Spinal cord (tissue), 10 donors: ENCODE data around the gene GAS5. TPM values are rescaled to one million over a fixed set of nuclear protein-coding genes. Genes with fewer than 3 reads are reported as not detected.
"Not testable (repeated sequence)": the region's sequence is repeated elsewhere in the genome, so short reads cannot be mapped to it uniquely, and the experiment has no call there.

Source experiments
- DNase-seq, 6 donors: peaks; one replicate each; pipeline versions ENCODE4 v3.0.0 to v3.0.0-alpha.2; 2013 to 2015; ENCODE audit warnings: low spot score in 6 of 6, low read depth in 4 of 6
- H3K27ac ChIP-seq: one replicate; pipeline ENCODE4 v1.5.1; 2013; ENCODE audit warnings: low read depth, low read length, control low read depth
- H3K27me3 ChIP-seq: one replicate; pipeline ENCODE4 v1.6.1; 2013; ENCODE audit warnings: low read length; ENCODE audit not compliant: control insufficient read depth, insufficient read depth
- H3K36me3 ChIP-seq: one replicate; pipeline ENCODE4 v1.6.1; 2013; ENCODE audit warnings: low read length; ENCODE audit not compliant: control insufficient read depth, insufficient read depth
- H3K4me1 ChIP-seq: one replicate; pipeline ENCODE4 v1.6.1; 2013; ENCODE audit warnings: low read length; ENCODE audit not compliant: control insufficient read depth, insufficient read depth
- H3K4me3 ChIP-seq: one replicate; pipeline ENCODE4 v1.5.1; 2013; ENCODE audit warnings: low read depth, low read length, control low read depth
- H3K9me3 ChIP-seq: one replicate; pipeline ENCODE4 v1.6.1; 2013; ENCODE audit warnings: low read length; ENCODE audit not compliant: control insufficient read depth, insufficient read depth
- WGBS: methylation state at CpG from one replicate; pipeline ENCODE4 v1.1.5; 2013; ENCODE audit warnings: missing lambda C conversion rate; ENCODE audit not compliant: insufficient coverage; 5-methylcytosine and 5-hydroxymethylcytosine counted together
- polyA plus RNA-seq, 2 donors: library from polyadenylated mRNA; unstranded; fragments of 120-200 nt; gene quantifications; one replicate each; pipeline ENCODE4 v1.2.1, GENCODE V29; 2013; ENCODE audit not compliant: insufficient read length in 2 of 2
- total RNA-seq, 2 donors: library from RNA; depleted of rRNA in 1 of 2; stranded (reverse); fragments of 120-200 nt in 1 of 2; fragments of >200 nt in 1 of 2; gene quantifications; one replicate each; pipeline versions ENCODE4 v1.2.3 to v1.2.4, GENCODE V29; 2013 to 2014
- donor health status: healthy.

GAS5 gene
- total and polyA plus RNA-seq, 4 donors = 230 to 417 (median 300) TPM

DNA sequence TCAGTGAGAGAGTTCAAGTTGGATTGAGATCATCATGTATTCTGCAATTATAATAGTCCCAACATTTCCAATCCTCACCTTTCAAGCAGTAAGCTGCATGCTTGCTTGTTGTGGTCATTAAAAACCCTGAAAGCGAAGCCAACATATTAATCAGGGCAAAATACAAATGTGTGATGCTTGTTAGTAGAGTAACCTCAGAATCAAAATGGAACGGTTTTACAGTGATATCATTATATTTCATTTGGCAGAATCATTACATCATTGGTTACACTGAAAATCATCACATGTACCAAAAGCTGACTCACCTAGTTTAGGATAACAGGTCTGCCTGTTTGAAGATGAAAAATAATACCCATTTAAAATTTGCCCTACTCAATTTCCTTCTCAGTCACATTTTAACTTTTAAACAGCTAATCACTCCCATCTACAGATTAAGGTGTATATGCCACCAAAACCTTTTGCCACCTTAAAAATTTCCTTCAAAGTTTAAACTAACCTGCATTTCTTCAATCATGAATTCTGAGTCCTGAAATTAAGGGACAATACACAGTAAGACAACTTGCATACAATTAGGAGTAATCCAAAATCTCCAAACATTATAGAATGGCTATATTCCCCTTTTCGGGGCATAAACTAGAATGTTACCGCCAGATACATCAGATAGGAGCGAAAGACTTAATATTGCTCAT lies 3.5 kb downstream of the GAS5 start:
- Histone ChIP-seq H3K27ac (no peak overlapping the region), H3K27me3 (no peaks in the 10 kb centered on the region), H3K4me3 (no peak overlapping the region), H3K36me3 (peaks cover 25% of the 10 kb centered on the region), H3K9me3 (no peaks in the 10 kb centered on the region), H3K4me1 (peaks cover 11% of the 10 kb centered on the region)
- DNase-seq = no peak
- WGBS = 95% methylated on average over 3 of the region's 5 CpGs

DNA sequence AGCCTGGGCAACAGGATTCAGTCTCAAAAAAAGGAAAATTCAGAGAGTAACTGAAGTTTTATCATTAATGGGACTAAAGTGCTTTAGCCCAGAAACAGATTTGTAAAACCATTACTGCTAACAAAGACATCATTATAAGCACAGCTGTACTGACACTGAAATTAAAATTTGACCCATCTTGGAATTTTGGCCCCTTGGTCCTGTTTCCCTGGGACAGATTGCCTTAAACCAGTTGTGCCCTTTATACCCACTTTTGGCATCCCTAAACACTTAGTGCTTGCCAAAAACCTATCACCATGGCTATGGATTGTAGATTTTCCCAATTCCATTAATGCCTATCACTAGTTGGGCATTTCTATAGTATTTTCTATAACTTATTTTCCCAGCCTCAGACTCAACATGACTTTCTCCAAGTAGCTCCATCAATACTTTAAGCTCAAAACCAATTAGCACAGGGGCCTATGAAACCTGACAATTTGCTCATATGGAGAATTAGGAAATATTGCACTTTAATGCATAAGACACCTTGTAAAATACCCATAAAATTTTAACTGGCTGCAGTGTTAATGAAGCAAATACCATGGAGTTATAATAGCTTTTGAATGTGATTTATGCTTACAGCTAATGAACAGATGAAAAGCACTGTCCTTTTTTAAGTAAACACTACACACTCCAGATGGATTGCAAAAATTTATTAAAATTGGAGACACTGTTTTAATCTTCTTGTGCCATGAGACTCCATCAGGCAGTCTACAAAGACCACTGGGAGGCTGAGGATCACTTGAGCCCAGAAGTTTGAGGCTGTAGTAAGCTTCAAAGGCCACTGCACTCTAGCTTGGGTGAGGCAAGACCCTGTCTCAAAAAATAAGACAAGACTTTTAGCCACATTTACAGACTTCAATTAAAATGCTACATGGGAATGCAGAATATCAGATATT lies 4.3 kb downstream of the GAS5 start:
- Histone ChIP-seq H3K4me1 (peaks cover 11% of the 10 kb centered on the region), H3K27me3 (no peaks in the 10 kb centered on the region), H3K27ac (no peak overlapping the region), H3K9me3 (no peaks in the 10 kb centered on the region), H3K36me3 (peaks cover 29% of the 10 kb centered on the region), H3K4me3 (no peak overlapping the region)
- no peak for DNase-seq

DNA sequence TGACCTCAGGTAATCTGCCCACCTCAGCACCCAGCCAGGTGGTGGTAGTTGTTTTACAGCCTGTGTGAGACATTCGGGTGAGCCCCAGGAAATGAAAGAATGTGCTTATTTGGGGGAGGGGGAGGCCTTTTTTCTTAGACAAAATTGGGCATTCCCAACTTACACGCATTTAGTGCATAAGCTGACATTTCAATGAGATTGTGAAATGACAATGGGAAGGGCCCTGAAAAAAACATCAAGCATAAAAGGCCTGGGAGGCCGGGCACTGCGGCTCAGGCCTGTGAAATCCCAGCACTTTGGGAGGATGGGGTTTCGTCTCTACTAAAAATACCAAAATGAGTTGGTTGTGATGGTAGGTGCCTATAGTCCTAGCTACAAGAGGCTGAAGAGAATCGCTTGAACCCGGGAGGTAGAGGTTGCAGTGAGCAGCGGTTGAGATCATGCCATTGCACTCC lies 5.0 kb downstream of the GAS5 start:
- Histone ChIP-seq H3K4me3 (no peak overlapping the region), H3K9me3 (no peaks in the 10 kb centered on the region), H3K36me3 (peaks cover 29% of the 10 kb centered on the region), H3K27ac (no peak overlapping the region), H3K27me3 (no peaks in the 10 kb centered on the region), H3K4me1 (peaks cover 11% of the 10 kb centered on the region)
- DNase-seq = no peak
- WGBS = 72% methylated on average over 3 of the region's 8 CpGs

GRCh38 chr1:173862146-173862768 lies 5.5 kb downstream of the GAS5 start:
- peaks cover 29% of the 10 kb centered on the region for H3K36me3 ChIP-seq
- not testable (repeated sequence) for H3K4me3 ChIP-seq, H3K4me1 ChIP-seq, H3K27me3 ChIP-seq, H3K27ac ChIP-seq, H3K9me3 ChIP-seq, DNase-seq
- WGBS = no CpG with 5 or more reads among the region's 13 CpGs

GRCh38 chr1:173861731-173862145 lies 6.1 kb downstream of the GAS5 start:
- H3K36me3 ChIP-seq = peaks cover 29% of the 10 kb centered on the region
- peaks cover 4% of the 10 kb centered on the region for H3K4me1 ChIP-seq
- no peak for DNase-seq
- WGBS = 96% methylated on average over 7 of the region's 7 CpGs
- H3K4me3 ChIP-seq = no peak overlapping the region
- no peak overlapping the region for H3K27ac ChIP-seq
- no peaks in the 10 kb centered on the region for H3K9me3 ChIP-seq
- no peaks in the 10 kb centered on the region for H3K27me3 ChIP-seq

DNA sequence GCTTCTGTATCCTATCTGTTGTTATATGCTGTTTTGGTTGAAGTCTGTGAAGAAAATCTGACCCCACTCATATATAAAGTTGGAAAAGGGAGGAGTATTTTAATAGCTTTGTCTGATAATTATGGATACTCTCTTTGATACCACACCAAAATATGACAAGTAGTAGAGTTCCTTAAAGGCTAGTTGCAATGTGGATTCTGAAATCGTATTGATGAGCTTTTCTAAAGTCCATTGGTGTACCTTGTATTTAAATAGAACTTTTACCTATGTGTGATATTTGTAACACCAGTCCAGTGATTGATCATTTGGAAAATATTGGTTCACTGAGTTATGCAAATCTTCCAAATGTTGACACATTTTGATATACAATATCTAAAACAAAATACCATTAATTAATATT lies 7.7 kb downstream of the GAS5 start:
- Histone ChIP-seq H3K4me3 (no peak overlapping the region), H3K27me3 (no peaks in the 10 kb centered on the region), H3K36me3 (peaks cover 36% of the 10 kb centered on the region), H3K9me3 (no peaks in the 10 kb centered on the region), H3K27ac (no peak overlapping the region), H3K4me1 (peaks cover 4% of the 10 kb centered on the region)
- no peak for DNase-seq
- no CpG with 5 or more reads among the region's 1 CpG for WGBS

DNA sequence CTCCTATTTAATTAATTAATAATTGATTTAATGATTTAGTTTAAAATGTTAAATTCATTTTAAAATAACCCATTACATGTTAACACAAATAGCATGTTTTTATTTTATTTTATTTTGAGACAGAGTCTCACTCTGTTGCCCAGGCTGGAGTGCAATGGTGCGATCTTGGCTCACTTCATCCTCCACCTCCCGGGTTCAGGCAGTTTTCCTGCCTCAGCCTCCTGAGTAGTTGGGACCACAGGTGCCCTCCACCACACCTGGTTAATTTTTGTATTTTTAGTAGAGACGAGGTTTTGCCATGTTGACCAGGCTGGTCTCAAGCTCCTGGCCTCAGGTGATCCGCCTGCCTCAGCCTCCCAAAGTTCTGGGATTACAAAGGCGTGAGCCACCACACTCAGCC lies 8.2 kb downstream of the GAS5 start:
- not testable (repeated sequence) for DNase-seq, H3K4me3 ChIP-seq, H3K9me3 ChIP-seq, H3K4me1 ChIP-seq, H3K27ac ChIP-seq, H3K27me3 ChIP-seq
- 100% methylated on average over 1 of the region's 5 CpGs for WGBS
- H3K36me3 ChIP-seq = peaks cover 32% of the 10 kb centered on the region

DNA sequence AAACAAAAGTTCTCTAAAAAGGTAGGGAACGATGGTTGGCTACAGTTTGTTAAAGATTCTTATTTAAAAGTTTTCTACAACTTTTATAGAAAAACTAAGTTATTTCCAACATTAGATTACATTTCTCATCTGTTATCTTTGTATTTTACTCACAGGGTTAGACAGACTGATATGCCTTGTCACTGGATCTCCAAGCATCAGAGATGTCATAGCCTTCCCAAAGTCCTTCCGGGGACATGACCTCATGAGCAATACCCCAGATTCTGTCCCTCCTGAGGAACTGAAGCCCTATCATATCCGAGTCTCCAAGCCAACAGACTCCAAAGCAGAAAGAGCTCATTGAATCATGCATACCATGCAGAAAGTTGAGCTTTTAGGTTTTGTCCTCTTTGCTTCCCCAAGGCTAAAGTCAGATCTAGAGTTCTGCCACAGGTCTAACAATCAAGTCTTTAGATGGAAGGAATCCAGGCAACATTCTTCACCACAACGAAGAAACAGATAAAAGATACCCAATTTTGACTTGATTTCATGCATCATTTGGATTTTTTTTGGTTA lies 10.3 kb downstream of the GAS5 start:
- Histone ChIP-seq H3K9me3 (no peaks in the 10 kb centered on the region), H3K27ac (no peak overlapping the region), H3K4me1 (no peaks in the 10 kb centered on the region), H3K36me3 (peaks cover 31% of the 10 kb centered on the region), H3K4me3 (no peak overlapping the region), H3K27me3 (no peaks in the 10 kb centered on the region)
- no peak for DNase-seq
- 81% methylated on average over 2 of the region's 4 CpGs for WGBS

DNA sequence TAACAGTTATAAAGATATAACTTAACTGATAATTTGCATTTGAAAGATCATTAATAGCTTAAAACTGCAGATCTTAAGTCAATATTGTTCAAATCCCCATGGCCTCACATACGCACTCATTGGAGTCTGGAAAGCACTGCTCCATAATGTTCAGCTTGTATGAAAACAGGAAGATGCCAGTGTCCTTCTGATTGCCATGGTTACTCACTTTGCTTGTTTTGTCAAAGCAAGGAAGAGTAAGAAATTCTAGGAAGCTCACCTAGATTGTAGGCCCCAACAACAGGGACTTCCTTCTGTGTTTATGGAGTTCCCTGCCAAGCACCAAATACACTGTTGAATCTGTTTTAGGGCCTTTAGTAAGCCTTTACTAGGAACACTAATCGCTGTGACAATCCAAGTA lies 10.9 kb downstream of the GAS5 start:
- Histone ChIP-seq H3K27ac (no peak overlapping the region), H3K27me3 (no peaks in the 10 kb centered on the region), H3K4me1 (no peaks in the 10 kb centered on the region), H3K36me3 (peaks cover 29% of the 10 kb centered on the region), H3K9me3 (no peaks in the 10 kb centered on the region), H3K4me3 (no peak overlapping the region)
- DNase-seq = no peak
- WGBS = no CpG with 5 or more reads among the region's 2 CpGs
